Skeletal muscle cell (primary cell): ENCODE data around the gene UBE2D4.
"Not testable (repeated sequence)": the region's sequence is repeated elsewhere in the genome, so short reads cannot be mapped to it uniquely, and the experiment has no call there.

ENCODE experiments used
- DNase-seq: peaks from one replicate; pipeline ENCODE4 v3.0.0-alpha.2; 2010; ENCODE audit warnings: low read depth
- H3K4me3 ChIP-seq: 2 replicates; pipeline ENCODE4 v1.5.1; 2011; ENCODE audit warnings: low read depth, mild to moderate bottlenecking, control low read depth, low read length, moderate library complexity

The UBE2D4 gene

DNA sequence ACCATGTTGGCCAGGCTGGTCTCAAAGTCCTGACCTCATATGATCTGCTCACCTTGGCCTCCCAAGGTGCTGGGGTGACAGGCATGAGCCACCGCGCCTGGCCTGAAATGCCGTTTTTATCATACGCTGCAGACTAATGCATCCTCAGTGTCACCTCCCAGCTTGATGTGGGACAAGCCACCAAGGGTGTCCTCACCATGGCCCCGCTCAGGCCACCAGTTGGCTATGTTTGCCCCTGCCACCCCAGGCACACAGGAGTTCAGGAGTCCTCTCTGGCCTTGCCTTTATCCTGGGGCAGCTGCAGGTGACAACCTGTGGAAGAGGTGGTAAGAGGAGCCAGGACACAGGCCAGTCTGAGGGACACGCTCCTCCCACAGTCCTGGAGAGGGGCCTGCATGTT lies 68.4 kb downstream of the UBE2D4 start:
- DNase-seq: not testable (repeated sequence)

DNA sequence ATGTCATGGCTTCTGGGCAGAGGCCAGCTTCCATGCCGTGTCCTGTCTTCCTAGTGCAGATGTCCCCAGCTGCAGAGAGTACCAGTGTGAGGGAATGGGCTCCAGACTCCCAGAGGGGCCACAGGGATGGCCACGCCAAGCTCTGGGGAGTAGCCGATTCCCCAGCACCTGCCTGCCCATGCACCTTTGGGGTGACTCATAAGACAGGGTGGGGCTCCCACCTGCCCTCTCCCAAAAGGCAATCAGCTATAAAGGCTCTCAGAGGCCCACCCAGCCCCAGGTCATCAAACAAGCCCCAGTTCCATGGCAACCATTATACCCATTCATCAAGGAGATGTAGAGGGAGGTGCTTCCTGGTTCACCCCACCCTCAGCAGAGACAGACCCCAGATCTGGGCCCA lies 71.3 kb downstream of the UBE2D4 start, which contains the start of gene SPDYE1:
TSS of gene SPDYE1 (plus strand) at position 366 of the 400 bp plus-strand sequence. CDS start 2,053 bp downstream, outside the sequence.
- DNase-seq, H3K4me3 ChIP-seq: not testable (repeated sequence)

More for the DNA sequence above, 68.4 kb downstream of the UBE2D4 start:
- H3K4me3 ChIP-seq: not testable (repeated sequence)
